HG03196 (cell line): ENCODE data around the gene FGGY.
"Not testable (repeated sequence)": the region's sequence is repeated elsewhere in the genome, so short reads cannot be mapped to it uniquely, and the experiment has no call there.

Source experiments
- ATAC-seq: cut with Tn5 transposase; IDR thresholded peaks from one replicate; pipeline ENCODE4 v1.9.1; 2021; ENCODE audit not compliant: unreplicated experiment

FGGY gene

GRCh38 chr1:59690171-59690930 lies 393.5 kb downstream of the FGGY start:
- no peak for ATAC-seq

- ATAC-seq, result no peak
Measured at GRCh38 chr1:59691261-59691660, 394.4 kb downstream of the FGGY start.

GRCh38 chr1:59692591-59692990 lies 395.7 kb downstream of the FGGY start:
- no peak for ATAC-seq

GRCh38 chr1:59693406-59693805 lies 396.5 kb downstream of the FGGY start:
- ATAC-seq, result no peak

- no peak for ATAC-seq
Measured at GRCh38 chr1:59695252-59695651, 398.4 kb downstream of the FGGY start.

GRCh38 chr1:59696421-59697115 lies 399.7 kb downstream of the FGGY start:
- peak; percentile 14 for ATAC-seq

- peak; percentile 55 for ATAC-seq
Measured at GRCh38 chr1:59697150-59697800, 400.4 kb downstream of the FGGY start.

- no peak for ATAC-seq
Measured at GRCh38 chr1:59698386-59698785, 401.5 kb downstream of the FGGY start.

- no peak for ATAC-seq
Measured at GRCh38 chr1:59699227-59699847, 402.4 kb downstream of the FGGY start.

- ATAC-seq, result no peak
Measured at GRCh38 chr1:59701376-59701775, 404.5 kb downstream of the FGGY start.

GRCh38 chr1:59703226-59703917 lies 406.5 kb downstream of the FGGY start:
- no peak for ATAC-seq

GRCh38 chr1:59703918-59704378 lies 407.1 kb downstream of the FGGY start:
- ATAC-seq, result no peak

- no peak for ATAC-seq
Measured at GRCh38 chr1:59704716-59705115, 407.8 kb downstream of the FGGY start.

- no peak for ATAC-seq
Measured at GRCh38 chr1:59705466-59706302, 408.8 kb downstream of the FGGY start.

- no peak for ATAC-seq
Measured at GRCh38 chr1:59706303-59706599, 409.4 kb downstream of the FGGY start.

- no peak for ATAC-seq
Measured at GRCh38 chr1:59707178-59707791, 410.4 kb downstream of the FGGY start.

- no peak for ATAC-seq
Measured at GRCh38 chr1:59709333-59709732, 412.4 kb downstream of the FGGY start.

- ATAC-seq, result not testable (repeated sequence)
Measured at GRCh38 chr1:59710920-59711319, 414.0 kb downstream of the FGGY start.

- ATAC-seq, result no peak
Measured at GRCh38 chr1:59714219-59714618, 417.3 kb downstream of the FGGY start.

- ATAC-seq, result no peak
Measured at GRCh38 chr1:59714966-59715365, 418.1 kb downstream of the FGGY start.
